GM12874 (cell line): ENCODE data around the gene PLEKHG2.

ENCODE experiments used
- TF ChIP-seq, protein P1 (sequence below): IDR thresholded peaks from 2 replicates; pipeline ENCODE4 v1.5.1; 2011; ENCODE audit warnings: low read depth, mild to moderate bottlenecking, control low read depth, low read length, moderate library complexity; ENCODE audit not compliant: insufficient read depth

PLEKHG2 gene

GRCh38 chr19:39372047-39372802 lies 40.2 kb upstream of the PLEKHG2 start:
- TF ChIP-seq, protein P1, sequence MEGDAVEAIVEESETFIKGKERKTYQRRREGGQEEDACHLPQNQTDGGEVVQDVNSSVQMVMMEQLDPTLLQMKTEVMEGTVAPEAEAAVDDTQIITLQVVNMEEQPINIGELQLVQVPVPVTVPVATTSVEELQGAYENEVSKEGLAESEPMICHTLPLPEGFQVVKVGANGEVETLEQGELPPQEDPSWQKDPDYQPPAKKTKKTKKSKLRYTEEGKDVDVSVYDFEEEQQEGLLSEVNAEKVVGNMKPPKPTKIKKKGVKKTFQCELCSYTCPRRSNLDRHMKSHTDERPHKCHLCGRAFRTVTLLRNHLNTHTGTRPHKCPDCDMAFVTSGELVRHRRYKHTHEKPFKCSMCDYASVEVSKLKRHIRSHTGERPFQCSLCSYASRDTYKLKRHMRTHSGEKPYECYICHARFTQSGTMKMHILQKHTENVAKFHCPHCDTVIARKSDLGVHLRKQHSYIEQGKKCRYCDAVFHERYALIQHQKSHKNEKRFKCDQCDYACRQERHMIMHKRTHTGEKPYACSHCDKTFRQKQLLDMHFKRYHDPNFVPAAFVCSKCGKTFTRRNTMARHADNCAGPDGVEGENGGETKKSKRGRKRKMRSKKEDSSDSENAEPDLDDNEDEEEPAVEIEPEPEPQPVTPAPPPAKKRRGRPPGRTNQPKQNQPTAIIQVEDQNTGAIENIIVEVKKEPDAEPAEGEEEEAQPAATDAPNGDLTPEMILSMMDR, result no peak

- TF ChIP-seq, protein P1, result no peak
Measured at GRCh38 chr19:39372941-39373340, 39.5 kb upstream of the PLEKHG2 start.

DNA sequence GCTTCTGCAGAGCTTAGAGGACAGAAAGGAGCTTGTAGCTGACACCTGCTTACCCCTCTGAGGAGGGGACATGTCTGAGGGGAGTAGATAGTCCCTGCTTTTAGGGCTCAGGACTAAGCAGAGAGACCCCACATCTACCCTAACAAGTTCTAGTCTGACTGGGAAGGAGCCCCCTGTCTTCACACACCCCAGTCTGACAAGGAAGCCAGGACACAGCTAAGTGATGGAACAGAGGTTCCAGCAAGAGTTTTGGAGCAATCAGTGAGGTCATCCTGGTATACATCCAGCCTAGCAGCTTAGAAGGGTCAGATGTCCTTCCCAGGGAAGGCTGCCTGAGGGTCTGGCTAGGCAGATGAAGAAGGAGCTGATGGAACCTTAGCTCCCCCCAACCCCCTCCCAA lies 36.5 kb upstream of the PLEKHG2 start:
- TF ChIP-seq, protein P1, result no peak

DNA sequence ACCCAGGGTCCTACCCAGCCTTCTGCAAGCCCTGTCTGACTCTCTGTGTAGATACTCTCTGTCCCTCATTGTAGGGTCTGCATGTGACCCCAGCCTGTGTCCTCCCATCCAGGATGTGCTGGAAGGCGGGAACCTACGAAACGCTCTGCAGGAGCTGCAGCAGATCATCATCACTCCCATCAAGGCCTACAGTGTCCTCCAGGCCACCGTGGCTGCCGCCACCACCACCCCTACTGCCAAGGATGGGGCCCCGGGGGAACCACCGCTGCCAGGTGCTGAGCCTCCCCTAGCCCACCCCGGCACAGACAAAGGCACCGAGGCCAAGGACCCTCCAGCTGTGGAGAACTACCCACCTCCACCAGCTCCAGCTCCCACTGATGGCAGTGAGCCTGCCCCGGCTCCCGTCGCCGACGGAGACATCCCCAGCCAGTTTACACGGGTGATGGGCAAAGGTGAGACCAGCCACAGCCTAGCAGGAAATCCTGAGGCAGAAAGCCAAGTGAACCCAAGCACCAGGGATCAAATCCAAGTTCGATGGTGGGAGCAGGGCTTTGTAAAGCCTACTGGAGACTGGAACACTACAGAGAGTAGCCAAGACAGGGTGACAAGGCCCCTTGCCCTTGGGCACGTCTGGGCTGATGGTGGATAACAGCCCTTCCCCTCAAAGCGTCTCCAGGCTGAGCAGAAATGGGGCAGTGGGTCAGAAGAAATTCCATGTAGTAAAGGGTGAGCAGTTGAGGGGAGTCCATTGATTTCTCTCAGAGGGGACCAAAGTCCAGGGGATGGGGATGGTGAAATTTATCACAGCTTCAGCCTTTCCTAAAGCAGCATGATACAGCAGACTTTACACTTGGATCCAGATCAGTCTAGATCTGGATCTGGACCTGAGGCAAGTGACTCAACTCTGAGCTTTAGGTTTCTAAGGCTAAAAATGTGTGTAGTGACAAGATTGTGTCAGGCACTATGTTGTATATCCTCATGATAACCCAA lies 34.8 kb upstream of the PLEKHG2 start:
- TF ChIP-seq, protein P1, result no peak

DNA sequence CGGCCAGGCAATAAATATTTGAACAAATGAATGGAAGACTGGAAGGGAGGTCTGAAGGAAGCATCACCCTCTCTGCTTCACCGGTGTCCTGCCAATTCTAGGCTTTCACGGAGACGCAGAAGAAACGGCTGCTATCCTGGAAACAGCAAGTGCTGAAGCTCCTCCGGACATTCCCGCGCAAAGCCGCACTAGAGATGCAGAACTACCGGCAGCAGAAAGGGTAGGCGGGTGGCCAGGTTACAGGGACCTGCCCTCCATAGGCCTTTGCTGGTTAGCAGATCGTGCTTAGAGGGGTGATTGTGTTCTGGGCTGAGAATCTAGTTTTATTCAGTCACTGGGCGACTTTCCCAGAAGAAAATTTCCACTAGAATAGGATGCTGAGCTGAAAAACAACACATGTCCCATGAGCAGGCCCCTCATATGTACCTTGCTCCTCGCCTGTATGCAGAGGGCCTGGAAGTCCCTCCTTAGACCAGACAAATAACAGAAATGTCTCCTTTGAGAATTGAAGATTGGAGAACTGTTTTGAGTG lies 32.5 kb upstream of the PLEKHG2 start:
- TF ChIP-seq, protein P1, result no peak

GRCh38 chr19:39380521-39381502 lies 31.7 kb upstream of the PLEKHG2 start:
- TF ChIP-seq, protein P1, result no peak
